ENCODE measurements around the gene TTC22.

The TTC22 gene

GRCh38 chr1:54800899-54801759, at the start of gene TTC22:
TTC22 (minus strand) TSS chr1:54801323; CDS start chr1:54801163, 160 bp downstream.
- DNase-seq = no peak

DNA sequence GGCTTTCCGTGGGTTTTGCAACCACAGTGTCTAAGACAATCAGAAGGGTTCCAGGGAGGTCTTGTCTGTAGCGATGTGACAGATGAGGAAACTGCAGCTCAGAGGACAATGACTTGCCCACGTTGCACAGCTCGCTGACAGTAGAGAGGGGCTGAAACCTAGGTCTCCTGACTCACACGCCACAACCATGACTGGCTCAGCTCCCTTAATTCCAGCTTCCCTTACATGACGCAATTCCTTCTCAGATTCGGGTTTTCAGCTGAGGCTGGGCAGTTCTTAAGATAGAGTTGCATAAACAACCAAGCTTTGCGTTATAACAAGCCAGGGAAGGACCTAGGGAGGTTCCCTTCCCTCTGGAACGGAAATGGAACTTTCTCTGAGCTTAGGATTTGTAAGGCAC, 49.6 kb upstream of the TTC22 start:
- no peak for DNase-seq

DNA sequence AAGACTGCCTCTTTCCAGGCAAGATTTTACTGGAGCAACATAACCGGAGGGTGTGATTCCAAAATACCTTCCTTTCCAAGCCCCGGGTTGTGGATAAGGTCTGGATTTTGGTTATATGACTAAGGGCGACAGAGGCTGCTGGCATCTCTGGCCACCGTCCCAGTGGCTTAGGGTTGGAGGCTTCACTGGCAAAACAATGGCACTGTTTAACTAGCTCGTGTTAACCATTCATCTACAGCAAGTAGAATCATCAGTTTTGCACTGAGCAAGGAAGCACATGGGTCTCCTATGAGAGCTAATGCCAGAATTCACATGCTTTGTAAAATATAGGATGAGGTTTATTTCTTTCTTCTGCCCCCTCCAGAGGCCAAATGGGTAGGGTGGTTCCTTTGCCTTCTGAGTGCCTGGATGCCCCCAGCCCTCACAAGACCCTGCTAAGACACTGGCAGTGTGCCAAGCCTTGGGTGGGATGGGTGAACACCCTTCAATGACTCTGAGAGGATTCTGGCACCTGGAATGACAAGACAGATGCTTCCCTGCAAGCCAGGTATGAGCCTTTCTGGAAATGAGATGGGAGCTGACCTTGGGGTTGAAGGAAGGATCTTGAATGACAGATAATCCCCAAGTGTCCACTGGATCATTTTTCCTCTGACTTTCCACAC, 49.1 kb upstream of the TTC22 start:
- DNase-seq = no peak

DNA sequence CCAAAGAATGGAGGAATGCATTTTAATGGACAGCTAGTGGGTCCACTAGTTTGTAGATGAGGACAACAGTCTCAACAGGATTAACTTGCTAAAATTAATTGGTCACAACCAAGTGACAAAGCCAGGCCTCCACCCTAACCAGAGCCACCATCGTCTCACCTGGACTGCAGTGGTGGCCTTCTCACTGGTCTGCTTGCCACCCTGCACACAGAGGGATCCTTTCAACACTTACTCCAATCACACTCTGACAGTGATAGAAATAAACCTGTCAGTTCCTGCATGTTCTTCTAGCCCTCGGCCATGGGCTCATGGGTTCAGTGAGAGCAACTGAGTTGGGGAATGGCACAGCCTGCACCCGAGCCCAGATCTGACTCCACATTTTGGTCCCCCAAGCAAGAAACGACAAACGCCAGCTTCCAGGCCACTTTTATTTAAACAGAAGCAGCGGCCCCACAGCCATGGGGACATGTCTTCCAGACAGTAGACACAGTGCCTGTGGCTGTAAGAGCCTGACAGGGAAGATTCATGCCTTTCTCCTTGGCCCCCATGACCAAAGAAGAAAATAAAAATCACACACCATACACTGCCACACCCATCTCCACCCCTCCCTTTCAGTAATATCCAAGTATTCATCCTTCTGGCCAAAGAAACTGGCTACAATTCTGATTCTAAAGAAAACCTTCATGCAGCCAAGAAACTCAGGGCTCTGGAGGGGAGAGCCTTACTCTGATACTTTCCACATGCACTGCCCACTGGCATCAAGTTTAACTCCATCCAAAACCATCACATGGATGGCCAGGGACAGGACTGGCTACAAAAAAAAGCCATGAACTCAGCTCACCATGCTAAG, 48.3 kb upstream of the TTC22 start:
- DNase-seq = no peak

DNA sequence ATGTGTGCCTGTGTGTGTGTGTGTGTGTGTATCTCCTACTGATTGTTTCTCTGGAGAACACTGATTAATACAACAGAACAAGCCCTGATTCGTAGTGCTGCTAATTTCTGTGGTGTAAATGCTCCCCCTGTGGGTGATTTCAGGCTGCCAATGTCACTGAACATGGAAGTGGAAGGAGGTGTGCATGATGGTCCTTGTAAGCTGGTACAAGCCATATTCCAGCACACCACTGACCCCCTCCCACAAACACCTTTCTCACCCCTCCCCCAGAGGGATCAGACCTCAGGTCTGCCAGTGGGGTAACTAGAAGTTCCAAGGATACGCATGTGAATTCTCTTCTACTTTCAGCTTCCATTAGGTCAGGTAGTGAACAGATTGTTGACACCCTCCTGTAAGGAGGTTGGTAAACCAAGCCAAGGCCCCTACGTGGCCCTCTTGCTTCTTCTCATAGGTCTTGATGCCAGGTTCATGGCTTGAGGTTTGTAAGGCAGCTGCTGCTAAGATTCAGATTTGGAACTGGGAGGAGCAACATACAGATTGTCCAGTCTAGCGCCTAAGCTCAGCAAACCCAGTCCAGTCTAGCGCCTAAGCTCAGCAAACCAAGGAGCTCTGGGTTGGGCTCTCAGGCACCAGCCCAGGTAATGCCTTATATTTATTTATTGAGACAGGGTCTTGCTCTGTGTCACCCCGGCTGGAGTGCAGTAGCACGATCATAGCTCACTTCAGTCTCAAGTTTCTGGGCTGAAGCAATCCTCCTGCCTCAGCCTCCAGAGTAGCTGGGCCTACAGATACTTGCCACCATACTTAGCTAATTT, 47.2 kb upstream of the TTC22 start:
- DNase-seq = no peak

DNA sequence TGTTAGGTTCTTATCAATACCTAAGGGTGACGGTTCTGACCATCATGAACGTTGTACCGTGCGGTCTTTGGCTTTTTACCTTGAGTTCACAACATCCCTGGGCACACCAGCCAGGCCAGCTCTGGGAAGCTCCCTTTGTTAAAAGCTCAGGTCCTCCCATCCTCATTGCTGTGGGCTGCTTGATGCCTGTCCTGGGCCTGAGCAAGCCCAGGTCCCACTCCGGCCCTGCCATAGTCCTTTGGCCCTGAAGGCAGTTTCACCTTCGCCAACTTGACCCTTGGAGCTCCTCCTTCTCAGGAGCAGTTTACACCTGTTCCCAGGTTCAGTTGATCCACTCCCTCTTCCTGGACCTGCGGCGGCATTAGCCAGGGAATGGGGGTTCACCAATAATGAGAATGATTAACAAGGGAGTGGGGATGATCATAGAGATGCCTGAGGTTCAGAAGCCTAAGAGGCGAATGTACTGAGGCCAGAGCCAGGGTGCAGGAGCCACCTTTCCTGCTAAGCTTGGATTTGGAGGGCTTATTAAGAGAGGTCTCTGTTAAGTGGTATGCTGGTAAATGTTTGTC, 45.7 kb upstream of the TTC22 start:
- DNase-seq = no peak

GRCh38 chr1:54846301-54846700, 45.2 kb upstream of the TTC22 start:
- no peak for DNase-seq

DNA sequence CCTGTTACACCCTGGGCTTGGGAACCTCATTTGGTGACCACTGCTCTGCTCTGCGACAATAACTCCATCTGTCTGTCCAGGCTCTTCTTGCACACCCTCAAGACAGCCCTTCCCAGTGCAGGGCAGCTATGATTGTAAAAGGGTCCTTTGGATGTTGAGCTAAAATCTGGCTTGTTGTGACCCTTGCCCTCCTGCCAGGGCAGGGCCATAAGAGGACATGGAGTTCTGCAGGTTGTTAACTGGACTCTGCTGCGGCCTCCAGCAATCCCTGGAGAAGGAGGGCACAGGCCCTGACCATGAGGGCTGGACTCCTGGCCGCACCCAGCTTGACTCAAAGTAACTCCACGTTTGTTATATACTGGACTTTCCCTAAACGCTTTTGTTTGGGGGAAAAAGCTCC, 44.6 kb upstream of the TTC22 start:
- no peak for DNase-seq

GRCh38 chr1:54844564-54844963, 43.4 kb upstream of the TTC22 start:
- no peak for DNase-seq

- no peak for DNase-seq
Measured at GRCh38 chr1:54843449-54843848, 42.3 kb upstream of the TTC22 start.

DNA sequence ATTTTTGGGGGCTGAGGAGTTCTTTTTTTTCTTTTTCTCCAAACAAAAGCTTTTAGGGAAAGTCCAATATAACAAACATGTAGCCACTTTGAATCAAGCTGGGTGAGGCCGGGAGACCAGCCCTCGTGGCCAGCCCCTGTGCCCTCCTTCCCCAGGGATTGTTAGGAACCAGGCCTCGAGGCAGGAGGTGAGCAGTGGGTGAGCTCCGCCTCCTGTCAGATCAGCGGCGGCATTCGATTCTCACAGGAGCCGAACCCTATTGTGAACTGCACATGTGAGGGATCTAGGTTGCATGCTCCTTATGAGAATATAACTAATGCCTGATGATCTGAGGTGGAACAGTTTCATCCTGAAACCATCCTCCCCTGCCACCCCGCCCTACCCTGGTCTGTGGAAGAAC, 41.8 kb upstream of the TTC22 start:
- no peak for DNase-seq

DNA sequence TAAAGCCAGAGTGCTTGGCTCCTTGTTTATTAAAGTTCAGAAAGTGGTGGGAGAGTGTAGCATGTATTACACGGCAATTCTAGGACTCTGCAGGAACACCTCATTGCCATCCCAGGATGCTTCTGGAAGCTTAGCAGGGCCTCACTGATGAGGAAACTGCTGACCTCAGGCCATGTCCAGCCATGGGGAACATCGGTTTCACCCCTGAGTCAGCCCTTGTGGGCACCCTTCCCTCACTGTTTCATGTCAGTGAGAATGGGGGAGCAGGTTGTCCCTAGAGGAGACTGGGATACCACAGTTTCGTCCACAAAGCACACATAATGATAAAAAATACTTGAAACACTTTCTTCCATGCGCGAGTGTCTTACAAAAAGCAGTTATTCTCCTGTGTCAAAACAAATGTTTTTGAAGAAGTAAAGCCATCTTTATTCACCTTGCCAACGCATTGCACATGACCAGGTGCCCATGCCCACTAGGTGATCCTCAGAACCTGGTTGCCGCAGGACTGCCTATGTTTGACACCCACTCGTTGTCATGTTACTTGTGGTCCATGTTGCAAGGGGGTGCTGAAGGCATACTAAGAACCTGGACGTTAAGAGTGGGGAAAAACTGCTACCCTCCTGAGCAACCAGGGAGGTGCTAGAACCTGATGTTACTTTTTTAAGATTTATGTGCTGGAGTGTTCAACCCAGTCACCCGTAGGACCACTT, 41.2 kb upstream of the TTC22 start:
- DNase-seq = no peak

DNA sequence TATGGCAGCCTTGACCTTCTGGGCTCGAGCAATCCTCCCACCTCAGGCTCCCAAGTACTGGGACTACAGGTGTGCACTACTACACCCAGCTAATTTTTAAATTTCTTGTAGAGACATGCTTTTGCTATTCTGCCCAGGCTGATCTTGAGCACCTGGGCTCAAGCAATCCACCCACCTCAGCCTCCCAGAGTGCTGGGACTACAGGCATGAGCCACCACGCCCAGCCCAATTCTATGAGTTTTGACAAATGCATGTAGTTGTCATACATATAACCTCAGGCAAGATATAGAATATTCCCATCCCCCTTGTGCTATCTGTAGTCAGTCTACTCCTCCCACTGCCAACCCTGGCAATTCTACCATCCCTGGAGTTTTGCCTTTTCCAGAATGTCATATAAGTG, 38.7 kb upstream of the TTC22 start:
- no peak for DNase-seq

GRCh38 chr1:54838565-54839180, 37.5 kb upstream of the TTC22 start:
- DNase-seq = no peak

DNA sequence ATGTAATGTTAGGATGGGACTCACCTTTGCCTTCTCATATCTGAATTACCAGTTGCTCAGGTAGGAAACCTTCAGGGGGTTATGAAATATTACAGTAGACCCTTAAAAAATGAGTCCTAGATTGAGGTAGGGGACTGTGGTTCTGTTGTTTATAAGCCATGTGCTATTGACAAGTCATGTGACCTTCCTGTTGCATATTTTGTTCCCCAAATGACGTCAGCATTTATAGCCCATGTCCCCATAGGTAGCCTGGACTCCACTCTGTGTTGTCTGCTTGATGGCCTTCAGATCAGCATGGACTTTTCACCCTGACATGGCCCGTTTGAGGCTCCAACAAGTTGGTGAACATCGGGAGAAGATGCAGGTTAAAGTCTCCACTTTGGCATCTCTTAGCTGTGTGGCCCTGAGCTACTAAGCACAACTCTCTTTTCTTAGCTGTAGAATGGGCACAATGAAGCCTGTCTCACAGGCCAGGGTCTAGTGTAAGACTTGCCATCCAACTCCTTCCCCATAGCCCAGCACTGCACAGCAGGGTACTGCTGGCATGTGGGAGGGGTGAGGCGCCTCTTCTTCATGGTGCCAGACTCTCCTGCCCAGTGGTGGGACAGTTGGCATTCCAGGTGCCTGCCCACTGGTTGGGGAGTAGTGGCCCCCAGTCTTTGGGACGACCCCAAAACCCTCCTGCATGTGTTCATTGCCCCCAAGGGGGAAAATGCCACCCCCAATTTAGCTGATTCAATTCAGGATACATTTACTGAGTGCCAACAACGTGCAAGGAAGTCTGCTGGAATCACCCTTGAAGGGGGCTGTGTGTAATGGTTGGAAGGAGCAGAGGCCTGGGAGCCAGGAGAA, 36.1 kb upstream of the TTC22 start:
- DNase-seq = no peak

DNA sequence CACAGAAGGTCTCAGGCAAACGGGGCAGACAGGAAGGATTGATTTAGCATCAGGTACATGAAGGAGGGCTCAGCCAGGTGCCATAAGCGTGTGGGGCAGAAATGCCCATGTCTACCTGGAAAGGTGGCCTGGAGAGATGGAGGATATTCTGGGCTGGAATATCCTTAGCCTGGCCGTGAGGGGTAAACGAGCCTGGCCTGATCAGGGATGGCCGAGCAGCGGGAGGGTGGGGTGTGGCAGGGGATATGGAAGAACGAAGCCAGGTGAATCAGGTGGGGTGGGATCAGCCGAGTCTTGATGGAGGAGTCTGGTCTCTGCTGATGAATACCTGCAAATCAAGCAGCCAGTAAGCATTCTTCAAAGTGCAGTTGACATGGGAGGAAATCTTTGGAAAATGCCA, 35.5 kb upstream of the TTC22 start:
- no peak for DNase-seq

DNA sequence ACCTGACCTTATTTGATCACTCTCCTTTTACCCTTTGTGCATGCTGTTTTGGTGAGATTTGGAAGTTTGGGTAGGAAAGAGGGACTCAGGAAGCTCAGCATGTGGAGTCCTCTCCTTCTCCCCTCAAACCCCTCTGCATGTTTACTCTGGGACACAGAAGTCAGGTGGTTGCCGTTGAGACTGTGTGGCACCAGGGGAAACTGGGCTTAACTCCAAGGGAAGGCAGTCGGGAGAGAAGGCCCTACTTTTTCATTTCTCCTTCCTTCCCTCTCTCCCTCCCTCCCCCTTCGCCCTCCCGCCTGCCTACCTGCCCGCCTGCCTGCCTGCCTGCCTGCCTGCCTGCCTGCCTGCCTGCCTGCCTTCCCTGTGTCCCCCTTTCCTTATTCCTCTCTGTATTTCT, 34.8 kb upstream of the TTC22 start:
- no peak for DNase-seq

GRCh38 chr1:54835131-54835898, 34.2 kb upstream of the TTC22 start:
- no peak for DNase-seq

GRCh38 chr1:54834007-54834541, 33.0 kb upstream of the TTC22 start:
- no peak for DNase-seq

All from NCI-H2107 (cell line).